ENCODE data around the gene FIGNL1. TPM values are rescaled to one million over a fixed set of nuclear protein-coding genes. Genes with fewer than 3 reads are reported as not detected.

The FIGNL1 gene
- total and polyA plus RNA-seq, 2 donors (not counting 1 experiment from before 2014, with no cell fraction given), result 3.6 to 24.5 TPM

GRCh38 chr7:50491209-50491608 is 41.1 kb upstream of the FIGNL1 start:
- ATAC-seq (ENCODE audit: low read depth) (no peak), DNase-seq (no peak)
- H2AFZ ChIP-seq (ENCODE audit: insufficient read depth, low read depth, low read length, poor library complexity, severe bottlenecking), result no peak overlapping the region
- TF ChIP-seq CTCF (IDR thresholded peaks at IDR 0.05) (no peak), EZH2 (IDR thresholded peaks at IDR 0.05; ENCODE audit: borderline replicate concordance, insufficient read depth, low read depth, low read length, poor library complexity, severe bottlenecking) (no peak)
- POLR2A ChIA-PET, result no interaction called here
- H3K36me3 ChIP-seq (replicated peaks in 1 of 2; ENCODE audit: control extremely low read depth in 1 of 2, control insufficient read depth in 1 of 2, extremely low read depth in 1 of 2, insufficient read depth in 2 of 2, low read length in 1 of 2), result no peaks in the 10 kb centered on the region
- no peaks in the 10 kb centered on the region for H3K4me1 Mint-ChIP-seq
- H3K4me2 ChIP-seq (replicated peaks; ENCODE audit: low read depth, low read length, poor library complexity, severe bottlenecking), result no peak overlapping the region
- no peaks in the 10 kb centered on the region for H3K79me2 ChIP-seq (ENCODE audit: control insufficient read depth, insufficient read depth, low read length)
- H3K27me3 ChIP-seq (replicated peaks in 1 of 4; ENCODE audit: control extremely low read depth in 1 of 4, control insufficient read depth in 3 of 4, insufficient read depth in 4 of 4, low read length in 3 of 4), result no peaks in the 10 kb centered on the region
- H3K4me3 Mint-ChIP-seq, result no peak overlapping the region
- H3K9me3 ChIP-seq (ENCODE audit: control extremely low read depth in 1 of 3, control insufficient read depth in 2 of 3, insufficient read depth in 1 of 3, low read length in 2 of 3), result peaks cover 0 to 4% (median 0%) of the 10 kb centered on the region in 3 donors
- WGBS (ENCODE audit: insufficient coverage), result no CpG with 5 or more reads among the region's 5 CpGs
- intact Hi-C loops (cut with micrococcal nuclease), result no loop called here
- H3K4me3 ChIP-seq (ENCODE audit: control extremely low read depth in 1 of 5, extremely low read depth in 1 of 5, insufficient read depth in 1 of 5, low read depth in 2 of 5, low read length in 4 of 5), result no peak overlapping the region
- no peaks in the 10 kb centered on the region for H4K20me1 ChIP-seq (ENCODE audit: control insufficient read depth, insufficient read depth, low read length, poor library complexity, severe bottlenecking)
- H3K4me1 ChIP-seq (ENCODE audit: control insufficient read depth in 2 of 2, insufficient read depth in 2 of 2, low read length in 2 of 2), result no peaks in the 10 kb centered on the region
- CTCF ChIA-PET, result interaction anchor here (0.6 kb wide), 1 partner anchor 272 kb away, joined by 3 read pairs; no protein-coding TSS in a partner anchor
- no peak overlapping the region for H3K27ac Mint-ChIP-seq
- no peaks in the 10 kb centered on the region for H3K9me3 Mint-ChIP-seq (ENCODE audit: insufficient read depth)
- H3K27me3 Mint-ChIP-seq, result peaks cover 21% of the 10 kb centered on the region
- H3K27ac ChIP-seq (ENCODE audit: low read length in 2 of 2), result no peak overlapping the region
- H3K9ac ChIP-seq (ENCODE audit: low read length), result no peak overlapping the region

- Histone ChIP-seq H3K27me3 (replicated peaks in 1 of 4; ENCODE audit: control extremely low read depth in 1 of 4, control insufficient read depth in 3 of 4, insufficient read depth in 4 of 4, low read length in 3 of 4) (no peaks in the 10 kb centered on the region), H3K27ac (ENCODE audit: low read length in 2 of 2) (no peak overlapping the region), H3K9ac (ENCODE audit: low read length) (no peak overlapping the region), H4K20me1 (ENCODE audit: control insufficient read depth, insufficient read depth, low read length, poor library complexity, severe bottlenecking) (no peaks in the 10 kb centered on the region), H3K4me2 (replicated peaks; ENCODE audit: low read depth, low read length, poor library complexity, severe bottlenecking) (no peak overlapping the region), H3K4me3 (ENCODE audit: control extremely low read depth in 1 of 5, extremely low read depth in 1 of 5, insufficient read depth in 1 of 5, low read depth in 2 of 5, low read length in 4 of 5) (no peak overlapping the region), H3K4me1 (ENCODE audit: control insufficient read depth in 2 of 2, insufficient read depth in 2 of 2, low read length in 2 of 2) (no peaks in the 10 kb centered on the region), H3K79me2 (ENCODE audit: control insufficient read depth, insufficient read depth, low read length) (no peaks in the 10 kb centered on the region), H3K9me3 (ENCODE audit: control extremely low read depth in 1 of 3, control insufficient read depth in 2 of 3, insufficient read depth in 1 of 3, low read length in 2 of 3) (peaks cover 0 to 4% (median 0%) of the 10 kb centered on the region in 3 donors), H2AFZ (ENCODE audit: insufficient read depth, low read depth, low read length, poor library complexity, severe bottlenecking) (no peak overlapping the region), H3K36me3 (replicated peaks in 1 of 2; ENCODE audit: control extremely low read depth in 1 of 2, control insufficient read depth in 1 of 2, extremely low read depth in 1 of 2, insufficient read depth in 2 of 2, low read length in 1 of 2) (no peaks in the 10 kb centered on the region)
- TF ChIP-seq CTCF (IDR thresholded peaks at IDR 0.05) (no peak), EZH2 (IDR thresholded peaks at IDR 0.05; ENCODE audit: borderline replicate concordance, insufficient read depth, low read depth, low read length, poor library complexity, severe bottlenecking) (no peak)
- DNase-seq, result no peak
- no peak overlapping the region for H3K4me3 Mint-ChIP-seq
- H3K9me3 Mint-ChIP-seq (ENCODE audit: insufficient read depth), result no peaks in the 10 kb centered on the region
- intact Hi-C loops (cut with micrococcal nuclease), result no loop called here
- no peak for ATAC-seq (ENCODE audit: low read depth)
- H3K27ac Mint-ChIP-seq, result no peak overlapping the region
- H3K4me1 Mint-ChIP-seq, result no peaks in the 10 kb centered on the region
- CTCF ChIA-PET, result no interaction called here
- peaks cover 20% of the 10 kb centered on the region for H3K27me3 Mint-ChIP-seq
- POLR2A ChIA-PET, result no interaction called here
Observed at GRCh38 chr7:50488379-50488778, 38.2 kb upstream of the FIGNL1 start.

Measured in B cell (primary cell).